HG03442 (cell line): ENCODE data around the gene WBP2.

Experiments
- ATAC-seq: cut with Tn5 transposase; IDR thresholded peaks from one replicate; pipeline ENCODE4 v1.9.1; 2021; ENCODE audit warnings: mild to moderate bottlenecking, moderate library complexity; ENCODE audit not compliant: unreplicated experiment

WBP2 gene

DNA sequence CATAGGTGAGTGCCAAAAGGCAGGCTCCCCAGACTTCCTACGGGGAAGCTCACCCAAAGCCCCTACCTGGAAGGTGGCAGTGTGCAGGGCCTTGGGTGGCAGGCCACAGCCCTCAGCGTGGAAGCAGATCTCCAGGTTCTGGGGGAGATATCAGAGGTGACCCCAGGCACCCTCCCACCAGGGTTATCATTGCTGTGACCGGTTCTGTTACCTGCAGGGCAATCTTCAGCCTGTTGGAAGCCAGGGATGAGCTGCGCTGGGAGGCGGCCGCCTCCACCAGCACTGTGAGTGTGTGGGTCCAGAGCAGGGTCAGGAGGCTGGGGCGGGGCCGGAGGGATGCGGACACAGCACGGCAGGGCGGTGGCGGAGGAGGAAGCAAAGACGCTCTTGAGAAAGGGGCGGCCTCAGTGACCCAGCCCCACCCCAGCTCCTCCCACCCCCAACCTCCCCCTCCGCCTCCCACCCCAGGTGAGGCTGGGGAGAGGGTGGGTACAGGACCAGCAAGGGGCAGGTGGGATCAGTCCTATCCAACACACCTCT lies 24.0 kb downstream of the WBP2 start:
- ATAC-seq = no peak

DNA sequence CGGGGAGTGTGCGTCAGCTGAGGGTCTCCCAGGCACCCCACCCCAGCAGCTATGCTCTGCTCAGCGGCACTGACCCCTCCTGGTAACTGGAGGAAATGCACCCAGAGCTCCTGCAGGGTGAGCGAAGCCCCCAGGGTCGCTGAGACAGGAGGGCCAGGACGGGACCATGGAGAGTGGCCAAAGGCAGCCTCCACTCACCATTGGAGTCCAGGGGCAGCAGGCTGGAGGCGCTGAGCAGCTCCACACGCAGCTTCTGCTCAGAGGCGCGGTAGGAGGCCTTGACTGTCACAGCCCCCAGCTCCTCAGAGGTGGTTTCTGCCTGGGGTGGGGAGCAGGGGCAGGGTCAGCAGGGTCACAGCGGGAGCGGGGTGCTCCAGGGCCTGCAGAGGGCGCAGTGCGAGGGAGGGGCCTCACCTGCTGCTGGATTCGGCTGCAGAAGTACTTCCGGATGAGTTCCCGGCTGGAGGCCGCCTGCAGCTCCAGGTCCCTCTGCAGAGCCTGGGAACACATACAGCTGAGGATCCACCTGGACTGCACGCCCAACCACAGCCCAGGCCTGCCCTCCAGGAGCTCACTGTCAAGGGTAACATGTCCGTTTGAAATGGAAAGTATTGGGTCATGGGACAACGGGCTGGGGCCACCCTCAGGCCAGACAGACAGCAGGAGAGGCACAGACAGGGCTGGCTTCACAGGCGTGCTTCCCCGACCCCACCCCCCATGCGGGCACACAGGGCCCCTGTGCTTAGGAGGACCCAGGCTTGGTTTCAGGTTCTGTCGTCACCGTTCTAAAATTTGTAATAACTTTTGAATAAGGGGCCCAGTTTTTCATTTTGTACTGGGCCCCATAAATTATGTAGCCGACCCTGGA lies 24.7 kb downstream of the WBP2 start:
- ATAC-seq = no peak

DNA sequence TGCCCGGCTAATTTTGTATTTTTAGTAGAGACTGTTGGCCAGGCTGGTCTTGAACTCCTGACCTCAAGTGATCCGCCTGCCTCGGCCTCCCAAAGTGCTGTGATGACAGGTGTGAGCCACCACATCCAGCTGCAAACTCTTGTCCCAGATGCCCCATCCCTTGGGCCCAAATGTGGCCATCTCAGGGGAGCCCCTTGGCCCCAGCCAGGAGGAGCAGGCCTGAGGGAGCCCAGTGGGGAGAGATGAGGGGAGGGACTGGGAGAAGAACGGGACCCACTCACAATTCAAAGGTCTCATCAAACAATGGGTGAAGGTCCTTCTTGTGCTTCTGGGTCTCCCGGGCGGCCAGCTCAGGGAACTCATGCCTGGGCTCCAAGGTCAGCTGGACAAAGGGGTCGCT lies 25.4 kb downstream of the WBP2 start:
- ATAC-seq = no peak

DNA sequence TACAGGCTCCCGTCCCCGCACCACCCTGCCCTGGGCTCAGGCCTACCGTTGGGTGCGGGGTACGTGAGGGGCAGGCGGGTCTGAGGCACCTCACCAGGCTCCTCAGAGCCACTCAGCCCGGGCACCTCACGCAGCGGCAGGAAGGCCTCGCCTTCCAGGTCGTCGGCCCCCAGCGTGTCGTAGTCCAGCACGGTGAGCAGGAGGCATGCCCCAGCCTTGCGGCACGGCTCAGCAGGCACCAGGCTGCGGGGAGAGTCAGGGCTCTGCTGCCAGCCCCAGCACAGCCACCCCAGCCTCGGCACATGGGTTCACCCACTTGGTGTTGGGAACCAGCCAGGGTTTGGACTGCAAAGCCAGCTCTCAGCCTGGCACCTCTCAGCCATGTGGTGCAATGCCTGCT lies 26.4 kb downstream of the WBP2 start:
- ATAC-seq = no peak

DNA sequence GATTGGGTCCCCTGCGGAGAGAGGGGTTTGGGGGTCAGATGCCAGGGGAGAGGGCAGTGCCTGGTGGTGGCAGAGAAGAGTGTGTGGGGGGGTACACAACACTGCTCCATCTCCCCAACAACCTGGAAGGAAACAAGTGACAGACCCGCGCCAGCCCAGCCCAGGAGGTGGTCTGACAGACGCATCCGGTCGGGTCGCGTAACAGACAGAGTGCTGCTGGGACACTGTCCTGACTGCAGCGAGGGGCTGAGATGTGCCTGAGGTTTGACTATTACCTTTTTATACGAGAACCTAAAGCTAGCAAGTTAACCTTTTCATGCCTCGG lies 27.1 kb downstream of the WBP2 start:
- ATAC-seq = no peak

DNA sequence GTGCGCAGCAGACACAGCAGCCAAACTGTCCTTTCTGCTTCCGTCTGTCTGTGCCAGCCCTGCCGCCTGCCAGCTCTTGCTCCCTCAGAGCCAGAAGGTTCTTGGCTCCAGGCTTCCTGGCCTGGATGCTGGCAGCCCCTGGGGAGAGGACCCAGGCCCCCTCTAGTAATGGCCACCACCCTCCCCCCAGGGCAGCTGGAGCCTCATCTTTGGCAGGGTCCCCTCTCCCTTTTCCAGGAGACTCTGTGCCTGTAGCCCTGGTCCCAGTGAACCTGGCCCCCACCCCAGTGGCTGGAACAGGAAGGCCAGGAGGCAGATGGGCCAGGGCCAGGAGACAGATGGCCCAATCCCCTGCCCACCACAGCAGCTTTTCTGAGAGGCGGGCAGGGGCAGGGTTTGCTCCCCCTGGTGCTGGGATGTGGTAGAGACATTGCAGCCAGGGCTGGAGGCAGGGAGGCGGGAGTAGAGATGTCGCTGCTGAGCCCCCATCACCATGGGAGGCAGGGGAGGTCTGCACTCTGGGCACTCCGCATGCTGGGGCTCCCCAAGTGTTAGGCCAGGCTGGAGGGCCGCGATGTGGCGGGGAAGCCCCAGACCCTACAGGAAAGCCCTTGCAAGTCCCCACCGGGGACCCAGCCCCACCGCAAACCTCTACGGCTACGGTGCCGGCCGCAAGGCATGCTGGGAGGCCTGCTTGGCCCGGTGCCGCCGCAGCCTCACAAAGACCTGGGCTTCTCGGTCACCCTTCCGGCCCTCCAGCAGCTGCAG lies 27.6 kb downstream of the WBP2 start:
- no peak for ATAC-seq

DNA sequence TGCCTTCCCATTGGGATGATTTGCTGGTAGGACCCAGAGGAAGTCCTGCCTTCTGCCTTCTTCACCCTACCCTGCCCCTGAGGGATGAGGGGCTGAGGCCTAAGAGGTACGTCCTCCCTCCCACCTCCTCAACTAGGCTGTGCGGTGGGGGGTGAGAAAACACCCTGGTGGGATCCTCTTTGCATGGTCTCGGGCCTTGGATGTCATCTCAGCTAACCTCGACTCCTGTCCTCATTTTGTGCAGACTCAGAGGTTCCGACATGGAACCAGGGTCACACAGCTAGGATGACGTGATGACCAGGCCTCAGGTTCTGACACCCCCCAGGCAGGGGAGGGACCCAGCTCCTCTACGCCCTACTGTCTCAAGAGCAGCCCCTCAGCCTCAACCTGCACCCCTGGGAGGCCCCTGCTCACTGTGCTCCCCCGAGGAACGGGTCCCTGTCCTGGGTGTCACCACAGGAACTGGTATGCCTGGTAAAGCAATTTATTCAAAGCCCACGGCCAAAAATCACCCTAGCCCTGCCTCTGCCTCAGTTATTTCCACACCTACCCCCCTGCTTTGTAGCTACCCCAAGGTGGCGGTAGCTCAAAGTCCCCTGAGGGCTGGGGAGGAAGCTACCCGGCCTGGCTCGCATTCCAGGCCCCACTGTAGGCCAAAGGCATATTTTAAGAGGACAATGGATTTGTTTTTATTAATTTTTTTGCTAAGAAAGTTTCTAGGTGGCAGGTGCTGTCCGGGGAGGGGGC lies 28.4 kb downstream of the WBP2 start:
- no peak for ATAC-seq

DNA sequence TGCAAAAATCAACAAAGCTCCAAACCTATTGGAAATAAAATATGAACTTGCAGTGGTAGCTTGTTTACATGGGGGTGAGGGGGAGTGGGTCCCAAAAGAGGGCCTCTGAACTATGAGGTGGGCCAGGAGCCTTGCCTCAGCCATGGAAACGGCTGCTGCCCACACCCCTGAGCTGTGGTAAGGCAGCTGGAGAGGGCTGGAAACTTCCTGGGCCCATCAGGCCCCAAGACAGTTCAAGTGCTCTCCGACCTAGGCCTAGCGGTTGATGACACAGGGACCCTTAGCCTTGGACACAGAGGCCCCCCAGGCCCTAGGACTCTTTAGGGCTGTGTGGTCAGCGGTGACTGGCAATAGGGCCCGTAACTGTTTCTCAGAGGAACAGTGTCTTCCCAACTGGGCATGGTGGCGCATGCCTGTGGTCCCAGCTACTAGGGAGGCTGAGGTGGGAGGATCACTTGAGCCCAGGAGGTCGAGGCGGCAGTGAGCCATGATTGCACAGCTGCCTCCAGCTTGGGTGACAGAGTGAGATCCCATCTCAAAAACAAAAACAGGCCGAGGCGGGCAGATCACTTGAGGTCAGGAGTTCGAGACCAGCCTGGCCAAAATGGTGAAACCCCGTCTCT lies 29.3 kb downstream of the WBP2 start:
- ATAC-seq = no peak

DNA sequence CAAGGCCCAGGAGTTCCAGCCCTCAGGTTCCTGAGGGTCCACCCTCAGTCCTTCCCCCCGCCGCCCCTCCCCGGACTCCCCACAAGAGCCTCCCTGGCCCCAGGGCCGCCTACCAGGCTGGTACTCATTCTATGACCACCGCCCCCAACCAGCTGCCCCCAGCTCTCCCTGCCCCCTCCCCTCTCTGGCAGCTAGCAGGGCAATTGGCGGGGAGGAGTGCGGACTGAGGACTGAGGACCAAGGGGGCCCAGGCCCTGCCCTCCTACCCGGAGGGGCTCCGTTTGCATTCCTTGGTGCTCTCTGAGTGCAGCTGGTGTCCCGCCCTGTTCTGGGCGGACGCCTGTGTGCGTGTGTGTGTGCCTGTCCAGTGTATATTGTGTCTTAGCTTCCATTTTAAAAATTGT lies 30.0 kb downstream of the WBP2 start:
- no peak for ATAC-seq

DNA sequence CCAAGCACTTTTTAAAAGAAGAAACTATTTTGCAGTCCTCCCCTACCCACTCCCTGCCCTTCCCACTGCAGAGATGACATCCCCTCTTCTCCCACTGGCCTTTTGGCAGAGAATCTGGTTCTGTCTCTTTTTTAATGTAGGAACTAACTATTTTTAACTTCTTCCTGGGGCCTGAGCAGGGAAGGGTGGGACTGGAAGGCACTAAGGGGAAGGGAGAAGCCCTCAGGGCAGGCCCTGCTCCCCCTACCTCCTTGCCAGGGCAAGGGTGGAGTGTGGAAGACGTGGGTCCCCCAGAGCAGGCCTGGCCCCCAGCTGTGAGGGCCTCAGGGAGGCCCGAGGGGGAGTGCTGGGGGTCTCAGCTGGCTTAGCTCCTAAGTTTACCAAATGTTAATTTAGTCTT lies 30.5 kb downstream of the WBP2 start:
- no peak for ATAC-seq

DNA sequence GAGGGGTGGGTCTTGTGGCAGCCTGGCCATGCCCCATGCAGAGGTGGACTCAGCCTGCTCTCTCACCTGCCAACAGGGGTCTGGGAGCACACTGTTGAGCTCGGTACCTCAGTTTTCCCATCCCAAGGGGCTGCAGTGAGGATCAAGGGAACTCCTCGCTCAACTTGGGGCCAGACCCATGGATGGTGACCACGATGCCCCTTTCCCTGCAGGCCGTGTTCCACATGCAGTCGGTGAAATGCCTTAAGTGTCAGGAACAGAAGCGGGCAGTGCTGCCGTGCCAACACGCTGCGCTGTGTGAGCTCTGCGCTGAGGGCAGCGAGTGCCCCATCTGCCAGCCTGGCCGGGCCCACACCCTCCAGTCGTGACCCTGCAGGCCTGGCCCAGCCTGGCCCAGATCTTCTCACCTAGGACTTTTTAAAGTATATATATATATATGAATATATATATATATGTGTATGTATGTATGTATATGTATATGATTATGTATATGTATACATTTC lies 31.0 kb downstream of the WBP2 start:
- ATAC-seq = no peak

DNA sequence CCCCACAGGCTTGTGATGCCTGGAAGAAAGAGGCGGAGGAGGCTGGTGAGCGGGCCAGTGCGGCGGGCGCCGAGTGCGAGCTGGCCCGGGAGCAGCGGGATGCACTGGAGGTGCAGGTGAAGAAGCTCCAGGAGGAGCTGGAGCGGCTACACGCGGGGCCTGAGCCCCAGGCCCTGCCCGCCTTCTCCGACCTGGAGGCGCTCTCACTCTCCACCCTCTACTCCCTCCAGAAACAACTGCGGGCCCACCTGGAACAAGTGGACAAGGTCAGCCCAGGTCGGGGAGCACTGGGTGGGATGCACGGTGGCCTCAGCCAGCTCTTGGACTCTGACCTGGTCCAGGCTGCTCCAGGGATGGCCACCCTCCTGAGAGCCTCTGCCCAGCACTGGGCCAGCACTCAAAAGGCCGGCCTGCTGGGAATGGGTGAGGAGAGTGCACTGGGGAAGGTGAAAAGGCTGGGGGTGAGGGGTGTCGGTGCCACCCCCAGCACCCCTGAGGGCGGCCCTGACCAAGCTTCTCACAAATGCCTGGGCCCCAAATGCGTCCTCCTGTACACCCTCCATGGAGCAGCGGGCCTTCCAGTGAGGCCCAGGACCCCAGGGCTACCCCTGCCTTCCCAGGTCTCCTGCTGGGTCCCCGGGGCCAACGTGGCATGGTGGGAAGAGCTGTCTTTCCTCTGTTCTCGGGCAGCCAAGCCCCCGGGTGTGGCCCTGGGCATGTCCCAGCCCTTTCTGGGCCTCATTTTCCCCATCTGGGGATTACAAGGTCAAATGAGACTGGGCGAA lies 31.7 kb downstream of the WBP2 start:
- no peak for ATAC-seq

DNA sequence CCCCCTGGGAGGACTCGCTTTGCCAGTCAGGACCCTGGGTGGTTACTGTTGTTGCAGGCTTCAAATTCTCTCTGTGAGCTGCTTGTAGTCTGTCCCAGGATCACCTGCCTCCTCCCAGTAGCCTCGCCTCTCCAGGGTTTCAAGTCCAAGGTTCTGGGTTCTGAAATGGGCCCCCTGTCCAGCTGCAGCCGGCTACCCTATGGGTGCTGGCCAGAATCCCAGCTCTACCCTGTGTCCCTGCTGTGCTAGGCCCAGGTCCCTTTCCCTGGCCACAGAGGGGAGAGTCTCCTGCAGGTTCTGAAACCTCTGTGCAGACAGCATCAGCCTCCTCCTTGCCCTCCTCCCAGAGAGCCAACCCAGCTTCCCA lies 32.4 kb downstream of the WBP2 start:
- ATAC-seq = no peak

DNA sequence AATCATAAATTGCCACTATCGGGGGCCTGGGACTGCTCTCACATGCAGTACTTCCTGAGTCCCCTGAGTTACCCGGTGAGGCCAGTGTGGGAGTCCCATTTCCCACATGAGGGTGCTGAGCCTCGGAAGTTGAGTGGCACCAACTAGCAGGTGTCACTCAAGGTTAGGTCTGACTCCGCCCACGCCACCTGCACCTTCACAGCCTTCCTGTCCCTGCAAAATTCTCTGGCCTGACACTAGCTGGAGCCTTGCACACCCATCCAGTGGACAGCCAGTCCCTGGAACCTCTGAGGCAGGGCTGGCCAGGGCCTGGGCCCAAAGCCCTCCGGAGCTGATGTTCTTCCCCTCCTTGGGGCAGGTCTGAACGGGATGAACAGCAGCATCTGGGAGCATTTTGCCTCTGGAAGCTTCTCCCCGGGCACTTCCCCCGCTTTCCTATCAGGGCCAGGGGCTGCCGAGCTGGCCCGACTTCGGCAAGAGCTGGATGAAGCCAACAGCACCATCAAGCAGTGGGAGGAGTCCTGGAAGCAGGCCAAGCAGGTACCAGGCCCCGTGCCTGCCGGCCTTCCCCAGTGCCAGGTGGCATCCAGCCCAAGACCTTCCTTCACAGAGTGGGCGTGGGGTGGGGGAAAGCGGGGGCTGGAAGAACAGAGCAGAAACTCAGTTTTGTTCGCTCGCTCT lies 32.9 kb downstream of the WBP2 start:
- ATAC-seq = no peak

DNA sequence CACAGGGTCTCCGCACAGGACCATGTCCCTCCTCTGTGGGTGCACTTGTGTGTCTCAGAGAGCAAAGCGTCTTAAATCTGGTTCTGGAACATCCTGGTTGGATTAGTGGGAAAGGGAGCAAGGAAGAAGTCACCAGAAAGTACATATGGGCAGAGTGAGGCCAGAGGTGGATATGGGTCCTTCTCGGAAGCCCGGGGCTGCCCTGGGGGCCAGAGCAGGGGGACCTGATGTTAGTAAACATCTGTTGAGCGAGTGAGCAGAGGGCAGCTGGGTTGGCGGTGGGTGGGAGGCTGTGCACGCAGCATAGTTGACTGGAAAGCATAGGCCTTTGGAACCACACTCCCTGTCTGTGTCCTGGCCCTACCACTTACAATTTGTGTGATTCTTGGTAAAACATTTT lies 33.6 kb downstream of the WBP2 start:
- ATAC-seq = no peak

DNA sequence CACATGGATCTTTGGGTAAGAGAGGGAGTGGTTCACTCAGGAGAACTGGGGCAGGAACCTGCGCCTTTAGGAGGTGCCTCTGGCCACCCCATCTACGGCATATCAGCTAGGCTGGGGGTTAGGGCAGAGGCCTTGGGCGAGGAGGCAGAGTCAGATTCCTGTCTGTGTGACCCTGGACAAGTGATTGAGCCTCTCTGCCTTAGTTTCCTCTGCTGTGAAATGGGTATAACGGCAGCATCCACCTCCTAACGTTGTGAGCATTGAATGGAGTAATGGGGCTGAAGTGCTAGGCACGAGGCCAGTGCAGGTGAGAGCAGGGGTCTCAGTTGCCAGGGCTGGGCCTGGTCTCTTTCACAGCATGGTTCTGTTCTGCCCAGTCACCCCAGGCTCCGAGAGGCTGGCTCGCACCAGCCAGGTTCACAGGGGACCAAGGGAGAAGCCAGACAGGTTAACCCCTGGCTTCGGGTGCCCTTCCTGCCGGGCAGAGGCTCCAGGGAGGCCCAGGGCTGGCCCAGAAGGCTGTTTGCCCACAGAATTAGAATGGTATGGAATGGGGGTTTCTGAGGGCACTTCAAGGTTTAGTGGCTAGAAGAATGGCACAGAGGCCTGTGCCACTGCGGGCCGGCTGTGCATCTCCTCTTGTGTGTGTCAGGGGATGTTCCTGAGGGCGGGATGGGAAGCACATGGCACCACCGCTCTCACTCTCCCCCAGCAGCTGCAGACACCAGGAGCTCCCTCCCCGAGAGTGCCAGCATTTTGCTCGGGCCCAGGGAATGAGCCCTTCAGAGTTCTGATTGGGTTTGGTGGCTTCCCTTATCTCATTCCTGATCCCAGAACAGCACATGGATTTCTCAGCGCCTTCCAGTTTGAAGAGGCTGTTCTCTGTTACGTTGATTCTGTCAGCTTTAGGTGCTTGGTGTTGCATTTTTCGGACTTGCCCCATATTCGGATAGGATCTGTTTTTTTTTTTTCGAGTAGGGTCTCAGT lies 34.7 kb downstream of the WBP2 start:
- no peak for ATAC-seq

DNA sequence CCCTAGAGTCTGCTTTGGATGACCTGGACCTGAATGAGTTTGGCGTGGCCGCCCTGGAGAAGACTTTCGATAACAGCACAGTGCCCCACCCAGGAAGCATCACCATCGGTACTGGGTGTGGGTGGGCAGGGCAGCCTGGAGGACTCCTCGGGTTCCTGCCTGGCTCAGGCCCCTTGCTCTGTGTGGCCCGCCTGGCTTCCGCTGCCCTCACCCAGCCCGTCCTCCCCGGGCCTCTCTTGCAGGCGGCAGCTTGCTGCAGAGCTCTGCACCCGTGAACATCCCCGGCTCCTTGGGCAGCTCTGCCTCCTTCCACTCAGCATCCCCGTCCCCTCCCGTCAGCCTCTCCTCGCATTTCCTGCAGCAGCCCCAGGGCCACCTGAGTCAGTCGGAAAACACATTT lies 35.5 kb downstream of the WBP2 start:
- no peak for ATAC-seq

DNA sequence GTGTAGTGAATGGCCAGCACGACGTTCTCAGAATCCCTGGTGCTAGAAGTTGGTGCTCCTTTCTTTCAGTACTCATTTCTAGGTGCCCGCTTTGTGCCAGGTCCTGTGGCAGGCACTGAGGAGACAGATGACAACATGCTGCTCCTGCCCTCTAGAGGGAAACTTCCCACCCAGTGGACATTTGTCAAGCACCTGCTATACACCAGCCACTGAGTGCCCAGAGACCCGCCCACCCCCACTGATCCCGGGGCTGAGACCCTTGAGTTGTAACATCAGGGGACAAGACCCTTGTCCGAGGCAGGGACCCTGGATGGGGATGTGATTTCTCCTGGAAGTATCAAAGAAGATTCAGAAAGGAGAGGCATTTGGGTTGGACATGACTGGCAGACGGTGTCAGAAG lies 36.0 kb downstream of the WBP2 start:
- no peak for ATAC-seq
